ENCODE measurements around the gene NBEAL2. TPM values are rescaled to one million over a fixed set of nuclear protein-coding genes. Genes with fewer than 3 reads are reported as not detected.
A peak's percentile ranks its signal among the peaks of the same experiment; 100 is the strongest.

The NBEAL2 gene
- total RNA-seq, 1 donor = 4.3 TPM

- TF ChIP-seq CTCF (IDR thresholded peaks at IDR 0.05; ENCODE audit: extremely low read depth, low read depth, low read length) = no peak
- Histone ChIP-seq H3K27ac (ENCODE audit: low read depth, low read length) (no peak overlapping the region), H3K36me3 (ENCODE audit: insufficient read depth, low read length) (peaks cover 14% of the 10 kb centered on the region), H3K79me2 (ENCODE audit: insufficient read depth, low read length) (peaks cover 31% of the 10 kb centered on the region), H3K27me3 (ENCODE audit: insufficient read depth, low read length) (no peaks in the 10 kb centered on the region), H3K4me2 (ENCODE audit: insufficient read depth, low read length) (no peak overlapping the region), H3K9me3 (ENCODE audit: low read depth, low read length) (no peaks in the 10 kb centered on the region), H4K20me1 (ENCODE audit: insufficient read depth, low read length) (no peaks in the 10 kb centered on the region), H3K4me1 (ENCODE audit: insufficient read depth, low read length) (no peaks in the 10 kb centered on the region), H2AFZ (ENCODE audit: low read length) (no peak overlapping the region), H3K4me3 (ENCODE audit: insufficient read depth, low read length) (no peak overlapping the region)
- DNase-seq (ENCODE audit: insufficient read length, low spot score, missing footprints) = no peak
These were observed 67.6 kb downstream of the NBEAL2 start for GRCh38 chr3:47047069-47047468.

- no peak for DNase-seq (ENCODE audit: insufficient read length, low spot score, missing footprints)
- no peaks in the 10 kb centered on the region for H3K4me1 ChIP-seq (ENCODE audit: insufficient read depth, low read length)
- no peak overlapping the region for H2AFZ ChIP-seq (ENCODE audit: low read length)
- H3K27ac ChIP-seq (ENCODE audit: low read depth, low read length) = no peak overlapping the region
- H3K79me2 ChIP-seq (ENCODE audit: insufficient read depth, low read length) = peaks cover 36% of the 10 kb centered on the region
- H3K27me3 ChIP-seq (ENCODE audit: insufficient read depth, low read length) = no peaks in the 10 kb centered on the region
- H4K20me1 ChIP-seq (ENCODE audit: insufficient read depth, low read length) = no peaks in the 10 kb centered on the region
- no peak overlapping the region for H3K4me2 ChIP-seq (ENCODE audit: insufficient read depth, low read length)
- H3K36me3 ChIP-seq (ENCODE audit: insufficient read depth, low read length) = peaks cover 8% of the 10 kb centered on the region
- no peak for TF ChIP-seq CTCF (IDR thresholded peaks at IDR 0.05; ENCODE audit: extremely low read depth, low read depth, low read length)
- no peaks in the 10 kb centered on the region for H3K9me3 ChIP-seq (ENCODE audit: low read depth, low read length)
- no peak overlapping the region for H3K4me3 ChIP-seq (ENCODE audit: insufficient read depth, low read length)
These were observed 68.2 kb downstream of the NBEAL2 start for GRCh38 chr3:47047673-47048072.

- no peak overlapping the region for H3K4me3 ChIP-seq (ENCODE audit: insufficient read depth, low read length)
- peaks cover 55% of the 10 kb centered on the region for H3K79me2 ChIP-seq (ENCODE audit: insufficient read depth, low read length)
- H3K4me1 ChIP-seq (ENCODE audit: insufficient read depth, low read length) = peaks cover 3% of the 10 kb centered on the region
- no peak overlapping the region for H3K27ac ChIP-seq (ENCODE audit: low read depth, low read length)
- H3K4me2 ChIP-seq (ENCODE audit: insufficient read depth, low read length) = no peak overlapping the region
- DNase-seq (ENCODE audit: insufficient read length, low spot score, missing footprints) = no peak
- H3K9me3 ChIP-seq (ENCODE audit: low read depth, low read length) = no peaks in the 10 kb centered on the region
- TF ChIP-seq CTCF (IDR thresholded peaks at IDR 0.05; ENCODE audit: extremely low read depth, low read depth, low read length) = no peak
- H2AFZ ChIP-seq (ENCODE audit: low read length) = no peak overlapping the region
- peaks cover 21% of the 10 kb centered on the region for H4K20me1 ChIP-seq (ENCODE audit: insufficient read depth, low read length)
- peaks cover 13% of the 10 kb centered on the region for H3K36me3 ChIP-seq (ENCODE audit: insufficient read depth, low read length)
- H3K27me3 ChIP-seq (ENCODE audit: insufficient read depth, low read length) = no peaks in the 10 kb centered on the region
These were observed 74.9 kb downstream of the NBEAL2 start for GRCh38 chr3:47054412-47054811.

GRCh38 chr3:47056705-47057104 lies 77.2 kb downstream of the NBEAL2 start:
- H3K79me2 ChIP-seq (ENCODE audit: insufficient read depth, low read length) = peaks cover 54% of the 10 kb centered on the region
- TF ChIP-seq CTCF (IDR thresholded peaks at IDR 0.05; ENCODE audit: extremely low read depth, low read depth, low read length) = no peak

More at GRCh38 chr3:47056705-47057104, 77.2 kb downstream of the NBEAL2 start:
- peaks cover 3% of the 10 kb centered on the region for H3K4me1 ChIP-seq (ENCODE audit: insufficient read depth, low read length)
- DNase-seq (ENCODE audit: insufficient read length, low spot score, missing footprints) = no peak
- no peak overlapping the region for H3K4me3 ChIP-seq (ENCODE audit: insufficient read depth, low read length)
- H3K36me3 ChIP-seq (ENCODE audit: insufficient read depth, low read length) = peaks cover 14% of the 10 kb centered on the region
- H3K4me2 ChIP-seq (ENCODE audit: insufficient read depth, low read length) = no peak overlapping the region
- H3K9me3 ChIP-seq (ENCODE audit: low read depth, low read length) = no peaks in the 10 kb centered on the region
- no peaks in the 10 kb centered on the region for H3K27me3 ChIP-seq (ENCODE audit: insufficient read depth, low read length)
- peaks cover 21% of the 10 kb centered on the region for H4K20me1 ChIP-seq (ENCODE audit: insufficient read depth, low read length)
- H2AFZ ChIP-seq (ENCODE audit: low read length) = no peak overlapping the region
- H3K27ac ChIP-seq (ENCODE audit: low read depth, low read length) = peak overlapping the region; percentile 17
